GM12865 (cell line): ENCODE data around the gene CADM2.

Experiments used
- DNase-seq: peaks from one replicate; pipeline ENCODE4 v3.0.0; 2010; ENCODE audit warnings: low read depth
- H3K4me3 ChIP-seq: 2 replicates; pipeline ENCODE4 v1.5.1; 2011; ENCODE audit warnings: mild to moderate bottlenecking, low read depth, low read length, control low read depth
- TF ChIP-seq, protein P1 (sequence below): IDR thresholded peaks from 2 replicates; pipeline ENCODE4 v1.5.1; 2011; ENCODE audit warnings: low read length, control low read depth, low read depth, inconsistent platforms; ENCODE audit not compliant: insufficient read depth; ENCODE audit errors: missing control alignments

Gene CADM2

DNA sequence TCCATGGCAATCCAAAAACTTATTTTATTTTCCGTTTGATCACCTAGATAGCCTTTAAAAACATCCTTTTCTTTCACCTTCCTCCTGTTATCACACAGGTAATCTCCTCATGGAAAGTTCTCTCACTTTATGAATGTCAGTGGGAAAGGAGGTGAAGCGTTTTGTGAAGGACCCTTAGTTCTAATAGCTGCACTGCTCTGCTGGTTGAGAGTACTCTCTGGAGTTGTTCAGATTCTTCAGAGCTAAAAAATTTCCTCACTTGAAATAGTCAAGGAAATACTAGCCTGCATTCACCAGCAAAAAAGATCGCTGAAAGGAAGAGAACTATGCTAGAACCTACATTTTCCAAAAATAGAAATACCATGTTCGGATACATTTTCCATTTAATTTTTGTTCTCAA, 1097.2 kb downstream of the CADM2 start:
- no peak for DNase-seq
- TF ChIP-seq, protein P1, sequence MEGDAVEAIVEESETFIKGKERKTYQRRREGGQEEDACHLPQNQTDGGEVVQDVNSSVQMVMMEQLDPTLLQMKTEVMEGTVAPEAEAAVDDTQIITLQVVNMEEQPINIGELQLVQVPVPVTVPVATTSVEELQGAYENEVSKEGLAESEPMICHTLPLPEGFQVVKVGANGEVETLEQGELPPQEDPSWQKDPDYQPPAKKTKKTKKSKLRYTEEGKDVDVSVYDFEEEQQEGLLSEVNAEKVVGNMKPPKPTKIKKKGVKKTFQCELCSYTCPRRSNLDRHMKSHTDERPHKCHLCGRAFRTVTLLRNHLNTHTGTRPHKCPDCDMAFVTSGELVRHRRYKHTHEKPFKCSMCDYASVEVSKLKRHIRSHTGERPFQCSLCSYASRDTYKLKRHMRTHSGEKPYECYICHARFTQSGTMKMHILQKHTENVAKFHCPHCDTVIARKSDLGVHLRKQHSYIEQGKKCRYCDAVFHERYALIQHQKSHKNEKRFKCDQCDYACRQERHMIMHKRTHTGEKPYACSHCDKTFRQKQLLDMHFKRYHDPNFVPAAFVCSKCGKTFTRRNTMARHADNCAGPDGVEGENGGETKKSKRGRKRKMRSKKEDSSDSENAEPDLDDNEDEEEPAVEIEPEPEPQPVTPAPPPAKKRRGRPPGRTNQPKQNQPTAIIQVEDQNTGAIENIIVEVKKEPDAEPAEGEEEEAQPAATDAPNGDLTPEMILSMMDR = no peak
- H3K4me3 ChIP-seq = no peak overlapping the region

DNA sequence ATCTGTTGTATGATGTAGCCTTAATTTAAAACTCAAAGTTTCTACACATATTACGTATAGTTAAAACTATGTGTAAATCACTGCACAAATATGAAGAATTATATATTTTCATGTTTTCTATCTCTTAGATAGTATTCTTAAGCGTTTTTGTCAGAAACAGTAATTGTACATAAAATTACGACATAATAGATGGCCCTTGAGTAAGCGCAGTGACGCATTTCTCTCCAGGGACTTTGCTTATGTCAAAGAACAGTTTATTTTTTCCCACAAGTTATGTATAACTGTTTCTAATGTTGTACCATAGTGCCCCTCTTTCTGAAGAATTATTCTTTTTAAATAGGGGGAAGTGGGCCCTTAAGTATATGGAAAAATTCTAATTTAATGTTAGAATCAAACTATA, 1098.2 kb downstream of the CADM2 start:
- DNase-seq = no peak
- no peak overlapping the region for H3K4me3 ChIP-seq
- TF ChIP-seq, protein P1 = no peak

DNA sequence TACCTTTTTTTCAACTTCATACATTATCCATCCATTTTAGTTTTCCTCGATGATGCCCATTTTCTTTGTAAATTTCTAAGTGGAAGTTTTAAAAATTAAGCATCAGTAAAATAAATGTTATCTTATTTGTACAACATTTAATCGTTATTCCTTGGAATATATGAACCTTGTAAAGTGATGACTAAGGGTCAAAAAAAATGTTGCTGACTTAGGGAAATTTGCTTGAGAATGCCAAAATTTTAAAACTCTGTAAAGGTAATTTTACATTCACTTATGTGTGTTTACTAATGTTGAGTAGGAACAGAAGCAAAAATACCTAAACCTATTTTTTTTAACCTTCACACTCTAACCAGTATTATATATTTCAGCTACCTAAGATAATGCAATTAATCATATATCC, 1115.0 kb downstream of the CADM2 start:
- no peak overlapping the region for H3K4me3 ChIP-seq
- DNase-seq = no peak
- TF ChIP-seq, protein P1 = no peak

DNA sequence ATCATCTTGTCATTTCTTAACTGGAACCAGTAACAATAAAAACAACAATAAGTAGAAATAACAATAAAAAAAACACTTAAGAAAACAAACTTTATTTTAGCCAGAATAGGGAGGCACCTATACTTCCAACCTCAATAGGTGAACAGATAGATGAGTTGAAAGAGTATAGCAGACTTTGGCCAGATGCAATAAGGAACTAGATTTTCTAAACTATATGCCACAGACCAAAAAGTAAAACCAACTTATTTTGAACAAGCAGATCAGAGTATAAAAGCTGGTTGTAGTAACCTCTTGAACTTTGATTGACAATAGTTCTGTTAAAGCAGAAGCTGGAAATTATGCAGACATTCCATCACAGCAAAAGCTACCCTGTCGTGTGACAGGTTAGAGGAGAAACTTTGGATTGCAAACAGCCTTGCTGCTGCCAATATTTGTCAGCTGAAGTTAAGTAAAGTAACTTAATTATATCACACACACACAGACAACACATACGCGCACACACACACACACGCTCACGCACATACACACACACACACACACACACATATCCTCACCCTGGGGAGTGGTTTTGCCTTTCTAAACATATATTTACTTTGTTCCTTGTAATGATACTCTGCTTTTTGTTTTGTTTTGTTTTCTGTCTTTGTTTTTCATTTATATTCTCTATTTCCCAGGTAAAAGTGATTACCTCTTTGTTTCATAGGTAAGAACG, 1128.5 kb downstream of the CADM2 start:
- TF ChIP-seq, protein P1 = no peak
- DNase-seq = no peak
- no peak overlapping the region for H3K4me3 ChIP-seq

DNA sequence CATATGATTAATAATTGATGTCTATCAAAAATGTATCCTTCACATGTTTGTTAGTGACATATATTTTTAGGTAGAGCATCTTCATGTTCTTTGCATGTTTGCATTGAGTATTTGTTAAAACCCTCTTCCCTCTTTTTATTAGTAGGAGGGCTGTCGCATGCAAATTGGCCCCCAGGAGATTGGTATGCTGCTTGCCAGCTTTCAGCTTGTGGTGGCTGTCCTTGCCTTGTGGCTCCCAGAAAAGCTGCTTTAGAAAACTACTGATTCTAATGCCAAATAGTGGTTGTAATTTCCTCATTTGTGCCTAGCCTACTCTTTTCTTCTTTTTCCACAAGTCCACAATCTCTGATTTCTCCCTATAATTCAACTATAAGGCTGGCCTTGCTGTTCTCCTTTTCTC, 1145.4 kb downstream of the CADM2 start:
- TF ChIP-seq, protein P1 = no peak
- no peak for DNase-seq
- no peak overlapping the region for H3K4me3 ChIP-seq

DNA sequence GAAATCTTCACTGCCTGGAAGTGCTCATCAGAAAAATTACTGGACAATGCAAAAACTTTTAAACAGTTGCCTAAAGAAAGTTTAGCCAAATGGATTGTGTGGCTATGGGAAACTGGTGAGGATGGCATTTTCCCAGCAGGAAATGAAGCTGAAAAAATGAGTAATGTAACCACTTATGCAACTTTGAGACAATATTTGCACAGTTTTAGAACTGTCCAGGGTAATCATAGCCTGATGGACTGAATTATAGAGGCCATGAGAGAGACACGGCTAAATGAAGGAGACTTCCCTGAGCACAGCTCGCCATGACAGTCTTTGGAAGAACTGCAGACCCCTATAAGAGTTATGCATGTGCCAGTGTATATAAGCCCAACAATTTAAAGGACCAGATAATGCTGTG, 1150.6 kb downstream of the CADM2 start:
- DNase-seq = no peak
- TF ChIP-seq, protein P1 = no peak
- H3K4me3 ChIP-seq = no peak overlapping the region
